H1 (cell line): ENCODE measurements around the gene CYP27C1. TPM values are rescaled to one million over a fixed set of nuclear protein-coding genes. Genes with fewer than 3 reads are reported as not detected.

ENCODE experiments used
- E2F6 ChIP-seq: IDR thresholded peaks from 2 replicates; pipeline ENCODE4 v1.6.1; 2012; ENCODE audit warnings: inconsistent platforms
- EGR1 ChIP-seq: IDR thresholded peaks from 2 replicates; pipeline ENCODE4 v1.6.1; 2011; ENCODE audit warnings: low read depth, low read length, borderline replicate concordance
- KDM4A ChIP-seq: IDR thresholded peaks from one replicate; pipeline ENCODE4 v1.7.1; 2012; ENCODE audit warnings: low read depth, mild to moderate bottlenecking, moderate library complexity, low read length, inconsistent platforms; ENCODE audit not compliant: severe bottlenecking
- PHF8 ChIP-seq: fragments of 200-600 bp; sonication (generic); conservative IDR thresholded peaks from 2 replicates; pipeline ENCODE4 v1.7.1; 2012; ENCODE audit warnings: low read depth, mild to moderate bottlenecking, inconsistent platforms, low read length, moderate library complexity
- RAD21 ChIP-seq, 2 experiments: IDR thresholded peaks in 1 of 2; conservative IDR thresholded peaks in 1 of 2; 2 replicates each; pipeline ENCODE4 v1.6.1; 2011; ENCODE audit warnings: low read depth in 2 of 2, low read length in 2 of 2, improper control_type of control experiment in 1 of 2, inconsistent platforms in 1 of 2, mild to moderate bottlenecking in 1 of 2, moderate library complexity in 1 of 2
- SIX5 ChIP-seq: IDR thresholded peaks from 2 replicates; pipeline ENCODE4 v1.6.1; 2011; ENCODE audit warnings: mild to moderate bottlenecking, low read depth, low read length
- polyA plus RNA-seq, 7 experiments: library from polyadenylated mRNA; depleted of rRNA in 3 of 7; stranded (reverse) in 5 of 7; unstranded in 2 of 7; fragments of >200 nt in 5 of 7; fragments of 200-250 nt in 2 of 7; gene quantifications; 1 replicate in 5 of 7; 2 replicates in 1 of 7; 4 replicates in 1 of 7; pipeline versions ENCODE4 v1.2.1 to v1.2.3, GENCODE V29; 2011 to 2013; ENCODE audit warnings: missing spikeins in 2 of 7, mixed read lengths in 2 of 7
- total RNA-seq: library from RNA; stranded (reverse); fragmentation: NEBNext Ultra II Directional; extraction: Animal tissue kit (Norgen Biotek cat#: 25700); gene quantifications from 2 replicates; pipeline ENCODE4 v1.2.1, GENCODE V29; 2021

CYP27C1 gene
- total and polyA plus RNA-seq, 2 of the 8 experiments (the other 6 are each of a cell fraction or from before 2014, with no cell fraction given) = 1.3 to 3.2 TPM

DNA sequence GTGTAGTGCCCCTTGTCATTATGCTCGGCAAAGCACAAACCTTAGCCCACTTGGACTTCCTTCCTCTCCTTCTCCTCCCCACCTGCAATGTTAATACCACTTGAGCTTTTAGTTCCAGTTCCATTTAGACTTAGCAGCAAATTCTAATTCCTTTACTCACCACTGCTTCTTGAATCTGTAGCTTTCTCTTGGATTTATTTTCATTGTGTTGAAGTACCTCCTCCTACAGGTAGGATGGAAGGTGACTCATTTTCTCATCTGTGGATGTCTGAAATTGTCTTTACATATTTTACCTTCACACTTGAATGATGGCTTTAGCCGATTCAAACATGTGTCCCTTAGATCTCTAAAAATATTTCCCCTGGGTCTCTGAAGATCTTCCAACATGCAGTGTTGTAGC, 80.3 kb downstream of the CYP27C1 start (continued):
- TF ChIP-seq PHF8 (no peak), SIX5 (no peak), EGR1 (no peak), E2F6 (no peak), KDM4A (no peak), RAD21 (IDR thresholded peaks at IDR 0.05 in 1 of 2, conservative IDR thresholded peaks at IDR 0.05 in 1 of 2; ENCODE audit: low read depth in 2 of 2, low read length in 2 of 2) (no peak)
